B cell (primary cell): ENCODE results near the gene DHH. TPM values are rescaled to one million over a fixed set of nuclear protein-coding genes. Genes with fewer than 3 reads are reported as not detected.
A peak's percentile ranks its signal among the peaks of the same experiment; 100 is the strongest.

Experiments used
- ATAC-seq: fragments of 200-7000 bp; cut with Tn5 transposase; one replicate; pipeline ENCODE4 v1.10.0; 2021; ENCODE audit warnings: low read depth, mild to moderate bottlenecking, moderate number of reproducible peaks, moderate library complexity
- CTCF ChIA-PET: fragments of 350-600 bp; sonication (Branson Sonifier 250); formaldehyde crosslinking; loops from one replicate; lab custom pipeline; 2021; ENCODE audit warnings: antibody characterized with exemption, inconsistent platforms; lab: Charles Lee
- POLR2A ChIA-PET: fragments of 350-600 bp; sonication (Branson Sonifier 250); formaldehyde crosslinking; loops from one replicate; lab custom pipeline; 2021; ENCODE audit warnings: antibody characterized with exemption; lab: Charles Lee
- DNase-seq: peaks from one replicate; pipeline ENCODE4 v3.0.0; 2013
- H2AFZ ChIP-seq: 2 replicates; pipeline ENCODE4 v1.6.1; 2012; ENCODE audit warnings: mild to moderate bottlenecking, low read depth, low read length; ENCODE audit not compliant: insufficient read depth, poor library complexity, severe bottlenecking
- H3K27ac ChIP-seq, 2 donors: 1 replicate in 1 of 2; 2 replicates in 1 of 2; pipeline ENCODE4 v1.5.1; 2012 to 2013; ENCODE audit warnings: low read length in 2 of 2, mild to moderate bottlenecking in 2 of 2, moderate library complexity in 1 of 2
- H3K27me3 ChIP-seq, 4 experiments: fragments of 200-600 bp in 1 of 4; sonication (generic) in 1 of 4; replicated peaks in 1 of 4; 1 replicate in 2 of 4; 2 replicates in 2 of 4; pipeline versions ENCODE4 v1.6.1 to v1.7.0; 2013 to 2016; ENCODE audit warnings: low read length in 3 of 4, mild to moderate bottlenecking in 2 of 4, mixed read lengths in 1 of 4, moderate library complexity in 1 of 4; ENCODE audit not compliant: insufficient read depth in 4 of 4, control insufficient read depth in 3 of 4; ENCODE audit errors: control extremely low read depth in 1 of 4
- H3K36me3 ChIP-seq, 2 experiments: replicated peaks in 1 of 2; 1 replicate in 1 of 2; 2 replicates in 1 of 2; pipeline versions ENCODE4 v1.6.1 to v1.7.1; 2013; ENCODE audit warnings: low read length in 1 of 2; ENCODE audit not compliant: insufficient read depth in 2 of 2, control insufficient read depth in 1 of 2; ENCODE audit errors: control extremely low read depth in 1 of 2, extremely low read depth in 1 of 2
- H3K4me1 ChIP-seq, 2 donors: fragments of 200-600 bp in 1 of 2; sonication (generic) in 1 of 2; 1 replicate in 1 of 2; 2 replicates in 1 of 2; pipeline versions ENCODE4 v1.5.1 to v1.6.1; 2013 to 2017; ENCODE audit warnings: low read length in 2 of 2; ENCODE audit not compliant: control insufficient read depth in 2 of 2, insufficient read depth in 2 of 2
- H3K4me2 ChIP-seq: replicated peaks from 2 replicates; pipeline ENCODE3; 2012; ENCODE audit warnings: mild to moderate bottlenecking, low read depth, low read length; ENCODE audit not compliant: poor library complexity, severe bottlenecking
- H3K4me3 ChIP-seq, 5 experiments: fragments of 200-600 bp in 1 of 5; sonication (generic) in 1 of 5; 1 replicate in 3 of 5; 2 replicates in 2 of 5; pipeline versions ENCODE4 v1.5.1 to v1.7.0; 2011 to 2016; ENCODE audit warnings: low read length in 4 of 5, mild to moderate bottlenecking in 4 of 5, low read depth in 2 of 5, control low read depth in 1 of 5, moderate library complexity in 1 of 5; ENCODE audit not compliant: insufficient read depth in 1 of 5; ENCODE audit errors: control extremely low read depth in 1 of 5, extremely low read depth in 1 of 5
- H3K79me2 ChIP-seq: fragments of 200-600 bp; sonication (generic); one replicate; pipeline ENCODE4 v1.6.0; 2016; ENCODE audit warnings: low read length; ENCODE audit not compliant: control insufficient read depth, insufficient read depth
- H3K9ac ChIP-seq: fragments of 200-600 bp; sonication (generic); 2 replicates; pipeline ENCODE4 v1.6.1; 2017; ENCODE audit warnings: mild to moderate bottlenecking, low read length, moderate library complexity
- H3K9me3 ChIP-seq, 3 donors: one replicate each; pipeline versions ENCODE4 v1.6.1 to v1.7.1; 2013; ENCODE audit warnings: low read length in 2 of 3; ENCODE audit not compliant: control insufficient read depth in 2 of 3, insufficient read depth in 1 of 3; ENCODE audit errors: control extremely low read depth in 1 of 3
- H4K20me1 ChIP-seq: 2 replicates; pipeline ENCODE4 v1.6.0; 2012; ENCODE audit warnings: mild to moderate bottlenecking, low read length; ENCODE audit not compliant: insufficient read depth, control insufficient read depth, poor library complexity, severe bottlenecking
- H3K27ac Mint-ChIP-seq: one replicate; pipeline ENCODE4 v1.8.0; 2021; ENCODE audit warnings: mixed read lengths
- H3K27me3 Mint-ChIP-seq: one replicate; pipeline ENCODE4 v1.8.0; 2021; ENCODE audit warnings: mixed read lengths
- H3K4me1 Mint-ChIP-seq: one replicate; pipeline ENCODE4 v1.8.0; 2021; ENCODE audit warnings: mixed read lengths
- H3K4me3 Mint-ChIP-seq: one replicate; pipeline ENCODE4 v1.8.0; 2021; ENCODE audit warnings: mixed read lengths
- H3K9me3 Mint-ChIP-seq: one replicate; pipeline ENCODE4 v1.8.0; 2022; ENCODE audit warnings: mixed read lengths; ENCODE audit not compliant: insufficient read depth
- EZH2 ChIP-seq: IDR thresholded peaks from 2 replicates; pipeline ENCODE4 v1.6.1; 2012; ENCODE audit warnings: borderline replicate concordance, low read depth, mild to moderate bottlenecking, moderate library complexity, low read length; ENCODE audit not compliant: insufficient read depth, poor library complexity, severe bottlenecking
- WGBS: methylation state at CpG from one replicate; pipeline ENCODE4 v1.1.5; 2013; ENCODE audit warnings: missing lambda C conversion rate; ENCODE audit not compliant: insufficient coverage; 5-methylcytosine and 5-hydroxymethylcytosine counted together
- intact Hi-C: fragments of 100-400 bp; cut with micrococcal nuclease; formaldehyde crosslinking; loops from one replicate; pipeline ENCODE4 v1.10.0; 2022
- polyA plus RNA-seq: library from polyadenylated mRNA; depleted of rRNA; stranded (reverse); fragments of >200 nt; gene quantifications from 2 replicates; pipeline ENCODE4 v1.2.3, GENCODE V29; 2012
- total RNA-seq, 2 donors: library from RNA; stranded (reverse); fragments of 120-200 nt in 1 of 2; gene quantifications; 1 replicate in 1 of 2; 2 replicates in 1 of 2; pipeline versions ENCODE4 v1.2.3 to v1.2.4, GENCODE V29; 2013 to 2022
- TF ChIP-seq, protein P1 (sequence below): fragments of 200-600 bp; IDR thresholded peaks from one replicate; pipeline ENCODE4 v1.8.0; 2022; ENCODE audit warnings: antibody characterized with exemption, mild to moderate bottlenecking

DHH gene
- total and polyA plus RNA-seq, 2 donors (not counting 1 experiment from before 2014, with no cell fraction given), result 0.07 to 0.81 TPM

DNA sequence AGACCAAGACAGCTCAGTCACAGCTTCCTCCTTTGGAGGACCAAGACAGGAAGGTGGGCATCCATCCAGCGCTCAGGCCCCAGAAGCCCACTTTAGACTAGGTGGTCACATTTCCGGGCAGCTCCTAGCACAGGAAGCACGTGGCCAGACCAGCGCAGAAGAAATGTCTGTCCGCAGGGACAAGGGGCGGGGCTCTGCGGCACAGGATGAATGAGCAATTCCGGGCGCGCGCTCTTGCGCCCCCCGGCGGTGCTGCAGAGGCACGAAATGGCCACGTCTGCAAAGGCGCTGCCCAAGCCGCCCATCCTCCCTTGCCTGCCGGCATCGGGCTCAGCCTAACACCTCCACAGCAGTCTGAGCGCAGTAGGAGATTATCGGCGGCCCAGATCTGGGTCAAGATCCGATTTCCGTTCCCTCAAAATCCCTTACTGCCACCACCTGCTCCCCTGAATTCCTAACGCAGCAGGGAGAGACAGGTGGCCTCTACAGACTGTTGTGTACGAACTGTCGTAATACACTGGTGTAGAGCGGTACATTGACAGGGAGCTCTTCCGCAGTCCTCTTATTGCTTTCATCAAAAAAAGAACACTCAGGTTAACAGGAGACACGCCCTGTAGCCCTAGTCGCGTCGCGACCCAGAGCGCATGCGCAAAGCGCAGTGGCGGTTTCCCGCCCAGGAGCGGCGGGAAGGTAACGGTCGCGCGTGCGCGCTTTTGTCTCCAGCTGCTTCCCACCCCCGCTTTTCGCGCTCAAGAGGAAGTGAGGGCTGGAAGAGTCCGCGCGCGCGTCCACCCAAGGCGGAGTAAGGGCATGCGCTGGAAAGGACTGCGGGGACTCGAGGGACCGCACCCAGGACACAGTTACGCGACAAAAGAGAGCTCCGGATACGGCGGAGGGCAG is 35.8 kb upstream of the DHH start:
- H3K27me3 Mint-ChIP-seq, result no peaks in the 10 kb centered on the region
- Histone ChIP-seq H3K36me3 (peaks cover 11 to 33% of the 10 kb centered on the region in 2 experiments), H4K20me1 (peaks cover 32% of the 10 kb centered on the region), H3K4me1 (peaks cover 28 to 36% of the 10 kb centered on the region in 2 donors), H3K4me2 (peak overlapping the region; percentile 96), H3K79me2 (peaks cover 33% of the 10 kb centered on the region), H2AFZ (peak overlapping the region; percentile 62), H3K9ac (peak overlapping the region; percentile 99), H3K27me3 (no peaks in the 10 kb centered on the region), H3K4me3 (peak overlapping the region; percentile 94 to 100 (median 100)), H3K27ac (peak overlapping the region; percentile 93 to 98), H3K9me3 (no peaks in the 10 kb centered on the region)
- CTCF ChIA-PET, result interaction anchor here (0.7 to 5.0 kb wide), 26 partner anchors 10 to 237 kb away, joined by 3 to 60 read pairs (median 4); partner anchors contain the start of genes KMT2D, LMBR1L, RHEBL1 and SPATS2
- ATAC-seq (peak; percentile 51), DNase-seq (peak; percentile 97)
- POLR2A ChIA-PET, result interaction anchor here (0.5 to 4.9 kb wide), 17 partner anchors 9 to 236 kb away, joined by 3 to 110 read pairs (median 6); partner anchors contain the start of genes DHH, LMBR1L, RHEBL1 and TUBA1A
- peak overlapping the region; percentile 97 for H3K4me3 Mint-ChIP-seq
- H3K27ac Mint-ChIP-seq, result peak overlapping the region; percentile 99
- intact Hi-C loops, result loop anchor here (1.0 to 5.0 kb wide), 11 partner anchors 20 to 492 kb away; partner anchors contain the start of genes KMT2D, LMBR1L, PRKAG1 and PRPF40B
- H3K9me3 Mint-ChIP-seq, result no peaks in the 10 kb centered on the region
- WGBS, result under 1% methylated on average over 61 of the region's 66 CpGs
- TF ChIP-seq, protein P1, sequence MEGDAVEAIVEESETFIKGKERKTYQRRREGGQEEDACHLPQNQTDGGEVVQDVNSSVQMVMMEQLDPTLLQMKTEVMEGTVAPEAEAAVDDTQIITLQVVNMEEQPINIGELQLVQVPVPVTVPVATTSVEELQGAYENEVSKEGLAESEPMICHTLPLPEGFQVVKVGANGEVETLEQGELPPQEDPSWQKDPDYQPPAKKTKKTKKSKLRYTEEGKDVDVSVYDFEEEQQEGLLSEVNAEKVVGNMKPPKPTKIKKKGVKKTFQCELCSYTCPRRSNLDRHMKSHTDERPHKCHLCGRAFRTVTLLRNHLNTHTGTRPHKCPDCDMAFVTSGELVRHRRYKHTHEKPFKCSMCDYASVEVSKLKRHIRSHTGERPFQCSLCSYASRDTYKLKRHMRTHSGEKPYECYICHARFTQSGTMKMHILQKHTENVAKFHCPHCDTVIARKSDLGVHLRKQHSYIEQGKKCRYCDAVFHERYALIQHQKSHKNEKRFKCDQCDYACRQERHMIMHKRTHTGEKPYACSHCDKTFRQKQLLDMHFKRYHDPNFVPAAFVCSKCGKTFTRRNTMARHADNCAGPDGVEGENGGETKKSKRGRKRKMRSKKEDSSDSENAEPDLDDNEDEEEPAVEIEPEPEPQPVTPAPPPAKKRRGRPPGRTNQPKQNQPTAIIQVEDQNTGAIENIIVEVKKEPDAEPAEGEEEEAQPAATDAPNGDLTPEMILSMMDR, result peak; percentile 88
- TF ChIP-seq EZH2, result no peak
- peaks cover 56% of the 10 kb centered on the region for H3K4me1 Mint-ChIP-seq
